Measurements from ENCODE around the gene MLXIP. TPM values are rescaled to one million over a fixed set of nuclear protein-coding genes. Genes with fewer than 3 reads are reported as not detected.
A peak's percentile ranks its signal among the peaks of the same experiment; 100 is the strongest.

Gene MLXIP
- total RNA-seq (5.5 and 8.2 TPM in 2 replicates), polyA plus RNA-seq (11.0 and 13.7 TPM in 2 replicates)

GRCh38 chr12:122078141-122079032 is at the start of gene MLXIP:
MLXIP (plus strand) TSS chr12:122078756; CDS start chr12:122078854, 98 bp downstream.
- Histone ChIP-seq H3K27ac (no peak within 1 kb of the TSS), H3K27me3 (peaks cover 6% of the 10 kb centered on the region), H3K9me3 (ENCODE audit: low read depth) (no peaks in the 10 kb centered on the region), H3K36me3 (no peaks in the 10 kb centered on the region), H3K4me3 (peak within 1 kb of the TSS; percentile 42), H3K4me1 (ENCODE audit: low read depth) (peaks cover 14% of the 10 kb centered on the region)
- peak; percentile 95 to 96 for DNase-seq (ENCODE audit: low read depth in 1 of 2, low spot score in 1 of 2)
- TF ChIP-seq CTCF (IDR thresholded peaks at IDR 0.05; ENCODE audit: low read depth, low read length), result no peak

- Histone ChIP-seq H3K9me3 (ENCODE audit: low read depth) (no peaks in the 10 kb centered on the region), H3K36me3 (no peaks in the 10 kb centered on the region), H3K4me1 (ENCODE audit: low read depth) (peaks cover 3% of the 10 kb centered on the region), H3K27me3 (no peaks in the 10 kb centered on the region), H3K4me3 (no peak overlapping the region), H3K27ac (no peak overlapping the region)
- no peak for DNase-seq (ENCODE audit: low read depth in 1 of 2, low spot score in 1 of 2)
- TF ChIP-seq CTCF (IDR thresholded peaks at IDR 0.05; ENCODE audit: low read depth, low read length), result no peak
Observed at GRCh38 chr12:122028905-122029560, 49.5 kb upstream of the MLXIP start.

DNA sequence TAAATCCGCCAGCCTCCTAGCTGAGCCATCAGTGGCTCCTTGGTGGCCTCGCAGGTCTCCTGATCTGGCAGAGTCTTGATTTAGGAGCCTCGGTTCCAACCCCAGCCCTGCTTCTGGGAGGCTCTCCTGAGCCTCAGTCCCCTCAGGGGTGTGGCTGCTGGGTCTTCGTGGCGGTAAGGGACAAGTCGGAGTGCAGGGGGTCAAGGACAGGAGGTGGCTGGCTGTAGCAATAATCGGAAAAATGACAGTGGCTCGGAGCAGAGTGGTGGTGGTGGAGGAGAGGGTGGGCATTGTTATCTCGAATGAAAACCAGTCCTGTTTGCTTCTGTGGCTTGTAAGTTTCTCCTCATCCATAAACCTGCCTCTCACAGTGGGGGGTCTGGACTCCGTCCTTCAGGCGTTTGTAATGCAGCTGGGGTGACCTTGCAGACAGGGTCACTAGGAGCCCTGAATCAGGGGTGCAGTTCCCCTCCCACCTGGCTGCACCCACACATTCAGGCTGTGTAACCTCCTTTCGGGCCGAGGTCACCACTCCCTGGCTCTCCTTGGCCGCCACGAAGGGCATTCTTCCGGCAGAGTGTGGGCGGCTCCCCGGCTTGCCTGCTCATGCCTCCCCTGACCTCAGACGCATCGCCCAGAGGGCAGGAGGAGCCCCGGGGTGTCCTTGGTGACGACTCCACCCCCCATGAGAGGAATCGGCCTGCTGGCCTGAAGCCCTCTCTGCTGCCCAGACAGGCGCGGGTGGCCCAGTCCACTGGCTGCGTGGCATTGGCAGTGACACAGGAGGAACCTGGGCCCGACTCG is 48.7 kb upstream of the MLXIP start:
- no peak overlapping the region for H3K4me3 ChIP-seq
- no peak for TF ChIP-seq CTCF (IDR thresholded peaks at IDR 0.05; ENCODE audit: low read depth, low read length)
- H3K9me3 ChIP-seq (ENCODE audit: low read depth), result no peaks in the 10 kb centered on the region
- H3K4me1 ChIP-seq (ENCODE audit: low read depth), result no peaks in the 10 kb centered on the region
- H3K27ac ChIP-seq, result no peak overlapping the region
- H3K36me3 ChIP-seq, result no peaks in the 10 kb centered on the region
- no peaks in the 10 kb centered on the region for H3K27me3 ChIP-seq
- no peak for DNase-seq (ENCODE audit: low read depth in 1 of 2, low spot score in 1 of 2)

DNA sequence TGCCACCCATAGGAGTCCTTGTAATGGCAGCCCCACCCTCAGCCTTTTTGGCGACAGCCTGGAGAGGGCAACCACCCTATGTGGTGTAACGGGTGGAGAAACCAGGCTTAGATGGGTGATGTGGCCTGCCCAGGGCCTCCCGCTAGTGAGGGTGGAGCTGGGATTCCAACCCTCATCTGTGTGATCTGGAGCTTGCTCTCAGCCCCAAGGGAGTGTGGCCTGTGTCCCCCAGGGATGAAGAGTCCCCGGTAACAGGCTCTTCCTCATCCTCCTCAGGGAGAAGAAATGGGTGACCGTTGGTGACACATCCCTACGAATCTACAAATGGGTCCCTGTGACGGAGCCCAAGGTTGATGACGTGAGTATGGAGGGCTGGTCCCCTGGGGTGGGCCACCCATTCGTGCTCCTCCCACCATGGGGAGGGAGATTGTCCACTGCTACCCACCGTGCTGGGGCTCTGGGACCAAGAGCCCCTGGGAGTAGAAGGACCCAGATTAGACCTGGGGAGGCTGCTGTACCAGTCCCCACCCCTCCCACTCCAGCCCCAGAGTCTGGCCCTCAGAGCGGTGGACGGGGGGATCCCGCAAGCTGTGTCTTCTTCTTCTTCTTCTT is 48.0 kb upstream of the MLXIP start:
- no peak for DNase-seq (ENCODE audit: low read depth in 1 of 2, low spot score in 1 of 2)

More for the DNA sequence above, 48.0 kb upstream of the MLXIP start:
- H3K27ac ChIP-seq, result no peak overlapping the region
- no peaks in the 10 kb centered on the region for H3K27me3 ChIP-seq
- H3K9me3 ChIP-seq (ENCODE audit: low read depth), result no peaks in the 10 kb centered on the region
- no peaks in the 10 kb centered on the region for H3K4me1 ChIP-seq (ENCODE audit: low read depth)
- TF ChIP-seq CTCF (IDR thresholded peaks at IDR 0.05; ENCODE audit: low read depth, low read length), result no peak
- H3K4me3 ChIP-seq, result no peak overlapping the region
- peaks cover 4% of the 10 kb centered on the region for H3K36me3 ChIP-seq
